Epidermal melanocyte (primary cell): ENCODE measurements around the gene EFCC1.

Experiments used
- DNase-seq: peaks from one replicate; pipeline ENCODE4 v3.0.0; 2011; ENCODE audit warnings: low spot score; ENCODE audit not compliant: insufficient read length

EFCC1 gene

GRCh38 chr3:129001101-129001805, at the start of gene EFCC1:
Gene EFCC1 (plus strand): TSS chr3:129001304. CDS start chr3:129001629, 325 bp downstream.
- DNase-seq = peak; percentile 38

- no peak for DNase-seq
These were observed 44.7 kb upstream of the EFCC1 start for GRCh38 chr3:128956440-128956839.

GRCh38 chr3:128965280-128965679, 35.8 kb upstream of the EFCC1 start:
- DNase-seq = no peak

- DNase-seq = no peak
These were observed 35.3 kb upstream of the EFCC1 start for GRCh38 chr3:128965818-128966217.

GRCh38 chr3:128967748-128968355, 33.3 kb upstream of the EFCC1 start:
- no peak for DNase-seq

GRCh38 chr3:128969993-128970739, 30.9 kb upstream of the EFCC1 start:
- DNase-seq = no peak

GRCh38 chr3:128970740-128971047, 30.4 kb upstream of the EFCC1 start:
- no peak for DNase-seq

GRCh38 chr3:128971421-128972100, 29.5 kb upstream of the EFCC1 start:
- no peak for DNase-seq

- DNase-seq = no peak
These were observed 27.0 kb upstream of the EFCC1 start for GRCh38 chr3:128973988-128974564.

GRCh38 chr3:128975276-128975675, 25.8 kb upstream of the EFCC1 start:
- DNase-seq = no peak

- DNase-seq = no peak
These were observed 17.6 kb upstream of the EFCC1 start for GRCh38 chr3:128983293-128984069.

GRCh38 chr3:128984596-128984995, 16.5 kb upstream of the EFCC1 start:
- DNase-seq = no peak

- no peak for DNase-seq
These were observed 13.6 kb upstream of the EFCC1 start for GRCh38 chr3:128987302-128988100.

- no peak for DNase-seq
These were observed 12.8 kb upstream of the EFCC1 start for GRCh38 chr3:128988286-128988685.

- DNase-seq = no peak
These were observed 9.7 kb upstream of the EFCC1 start for GRCh38 chr3:128991355-128991895.

- no peak for DNase-seq
These were observed 8.1 kb upstream of the EFCC1 start for GRCh38 chr3:128992926-128993460.

- no peak for DNase-seq
These were observed 7.5 kb upstream of the EFCC1 start, which contains the start of gene CFAP92 for GRCh38 chr3:128993461-128994172. Gene CFAP92 (minus strand): TSS chr3:128994076. CDS start chr3:128993304, 772 bp downstream.

- DNase-seq = peak; percentile 82
These were observed 7.0 kb upstream of the EFCC1 start for GRCh38 chr3:128994173-128994512.
